ENCODE results near the gene C17orf67.
"Not testable (repeated sequence)": the region's sequence is repeated elsewhere in the genome, so short reads cannot be mapped to it uniquely, and the experiment has no call there.

The C17orf67 gene

GRCh38 chr17:56779898-56780777, 53.6 kb downstream of the C17orf67 start:
- peak; percentile 55 to 97 (median 77) for DNase-seq
- intact Hi-C loops (cut with DNase I): loop anchor here (1.0 kb wide), 1 partner anchor 188 kb away; no protein-coding TSS in a partner anchor

GRCh38 chr17:56779322-56779721, 54.4 kb downstream of the C17orf67 start:
- DNase-seq: no peak
- intact Hi-C loops (cut with DNase I): no loop called here

GRCh38 chr17:56778898-56779297, 54.8 kb downstream of the C17orf67 start:
- no peak for DNase-seq
- intact Hi-C loops (cut with DNase I): no loop called here

GRCh38 chr17:56777859-56778258, 55.9 kb downstream of the C17orf67 start:
- DNase-seq: no peak
- intact Hi-C loops (cut with DNase I): no loop called here

- no peak for DNase-seq
- intact Hi-C loops (cut with DNase I): no loop called here
These were observed 59.1 kb downstream of the C17orf67 start for GRCh38 chr17:56774650-56775049.

- no peak for DNase-seq
- intact Hi-C loops (cut with DNase I): no loop called here
These were observed 60.6 kb downstream of the C17orf67 start for GRCh38 chr17:56773124-56773523.

GRCh38 chr17:56772442-56772841, 61.3 kb downstream of the C17orf67 start:
- DNase-seq: no peak
- intact Hi-C loops (cut with DNase I): no loop called here

- DNase-seq: no peak
- intact Hi-C loops (cut with DNase I): no loop called here
These were observed 61.7 kb downstream of the C17orf67 start for GRCh38 chr17:56771975-56772374.

- intact Hi-C loops (cut with DNase I): no loop called here
- no peak for DNase-seq
These were observed 62.2 kb downstream of the C17orf67 start for GRCh38 chr17:56771563-56771962.

GRCh38 chr17:56770427-56770826, 63.3 kb downstream of the C17orf67 start:
- intact Hi-C loops (cut with DNase I): no loop called here
- no peak for DNase-seq

GRCh38 chr17:56765449-56765848, 68.3 kb downstream of the C17orf67 start:
- DNase-seq: no peak
- intact Hi-C loops (cut with DNase I): no loop called here

- no peak for DNase-seq
- intact Hi-C loops (cut with DNase I): no loop called here
These were observed 70.7 kb downstream of the C17orf67 start for GRCh38 chr17:56762988-56763387.

- no peak for DNase-seq
- intact Hi-C loops (cut with DNase I): no loop called here
These were observed 71.6 kb downstream of the C17orf67 start for GRCh38 chr17:56762144-56762543.

GRCh38 chr17:56761387-56761786, 72.3 kb downstream of the C17orf67 start:
- DNase-seq: no peak
- intact Hi-C loops (cut with DNase I): no loop called here

GRCh38 chr17:56757611-56758010, 76.1 kb downstream of the C17orf67 start:
- DNase-seq; intact Hi-C loops (cut with DNase I): not testable (repeated sequence)

GRCh38 chr17:56756536-56756935, 77.2 kb downstream of the C17orf67 start:
- intact Hi-C loops (cut with DNase I): no loop called here
- no peak for DNase-seq

GRCh38 chr17:56755310-56755709, 78.4 kb downstream of the C17orf67 start:
- intact Hi-C loops (cut with DNase I): no loop called here
- DNase-seq: no peak

- intact Hi-C loops (cut with DNase I): no loop called here
- DNase-seq: no peak
These were observed 79.1 kb downstream of the C17orf67 start for GRCh38 chr17:56754523-56755208.

GRCh38 chr17:56752263-56752836, 81.4 kb downstream of the C17orf67 start:
- intact Hi-C loops (cut with DNase I): no loop called here
- no peak for DNase-seq

GRCh38 chr17:56751145-56751738, 82.5 kb downstream of the C17orf67 start:
- intact Hi-C loops (cut with DNase I): no loop called here
- DNase-seq: no peak

GRCh38 chr17:56744721-56745120, 89.0 kb downstream of the C17orf67 start:
- intact Hi-C loops (cut with DNase I): no loop called here
- DNase-seq: no peak
